Mesothelial cell of epicardium (in vitro differentiated cells): ENCODE measurements around the gene PRSS16. TPM values are rescaled to one million over a fixed set of nuclear protein-coding genes. Genes with fewer than 3 reads are reported as not detected.
"Not testable (repeated sequence)": the region's sequence is repeated elsewhere in the genome, so short reads cannot be mapped to it uniquely, and the experiment has no call there.

Source experiments
- DNase-seq, 2 experiments: peaks; one replicate each; pipeline ENCODE4 v3.0.0; 2021; ENCODE audit warnings: low spot score in 2 of 2; ENCODE audit not compliant: unreplicated experiment in 2 of 2
- H3K27ac Mint-ChIP-seq: 2 replicates; pipeline ENCODE4 v1.8.0; 2021; ENCODE audit warnings: mixed read lengths
- H3K27me3 Mint-ChIP-seq: 2 replicates; pipeline ENCODE4 v1.8.0; 2021; ENCODE audit warnings: low read depth, mixed read lengths
- H3K36me3 Mint-ChIP-seq: 2 replicates; pipeline ENCODE4 v1.8.0; 2021; ENCODE audit warnings: mixed read lengths
- H3K4me1 Mint-ChIP-seq: 2 replicates; pipeline ENCODE4 v1.8.0; 2021; ENCODE audit warnings: mixed read lengths
- H3K4me3 Mint-ChIP-seq: 2 replicates; pipeline ENCODE4 v1.8.0; 2021; ENCODE audit warnings: mild to moderate bottlenecking, moderate library complexity, mixed read lengths
- H3K9me3 Mint-ChIP-seq: 2 replicates; pipeline ENCODE4 v1.8.0; 2021; ENCODE audit warnings: mixed read lengths
- CTCF ChIP-seq: fragments of 200-600 bp; sonication (generic); IDR thresholded peaks from one replicate; pipeline ENCODE4 v1.5.0; 2021; ENCODE audit warnings: antibody characterized with exemption; ENCODE audit not compliant: unreplicated experiment
- total RNA-seq: library from RNA; stranded (reverse); gene quantifications from 3 replicates; pipeline ENCODE4 v1.2.1, GENCODE V29; 2021

Gene PRSS16
- total RNA-seq, 1 donor from 2014 or later: 19.1 TPM

GRCh38 chr6:27260369-27260768, 12.9 kb downstream of the PRSS16 start:
- no peaks in the 10 kb centered on the region for H3K36me3 Mint-ChIP-seq
- H3K27ac Mint-ChIP-seq: peak overlapping the region; percentile 43
- H3K4me3 Mint-ChIP-seq: peak overlapping the region; percentile 62
- peaks cover 10% of the 10 kb centered on the region for H3K4me1 Mint-ChIP-seq
- no peaks in the 10 kb centered on the region for H3K9me3 Mint-ChIP-seq
- no peak for DNase-seq
- H3K27me3 Mint-ChIP-seq: peaks cover 12% of the 10 kb centered on the region
- TF ChIP-seq CTCF: no peak

- no peak overlapping the region for H3K27ac Mint-ChIP-seq
- TF ChIP-seq CTCF: no peak
Measured at GRCh38 chr6:27260836-27261375, 13.4 kb downstream of the PRSS16 start.

GRCh38 chr6:27263886-27264285, 16.4 kb downstream of the PRSS16 start:
- Mint-ChIP-seq H3K27me3 (peaks cover 20% of the 10 kb centered on the region), H3K27ac (no peak overlapping the region), H3K4me1 (peaks cover 10% of the 10 kb centered on the region), H3K36me3 (no peaks in the 10 kb centered on the region), H3K9me3 (no peaks in the 10 kb centered on the region), H3K4me3 (no peak overlapping the region)
- TF ChIP-seq CTCF: no peak
- DNase-seq: no peak

More at GRCh38 chr6:27260836-27261375, 13.4 kb downstream of the PRSS16 start:
- no peak for DNase-seq
- Mint-ChIP-seq H3K4me3 (peak overlapping the region; percentile 62), H3K36me3 (no peaks in the 10 kb centered on the region), H3K9me3 (no peaks in the 10 kb centered on the region), H3K4me1 (peaks cover 10% of the 10 kb centered on the region), H3K27me3 (peaks cover 9% of the 10 kb centered on the region)

- not testable (repeated sequence) for H3K4me3 Mint-ChIP-seq, H3K36me3 Mint-ChIP-seq, DNase-seq, H3K4me1 Mint-ChIP-seq, H3K9me3 Mint-ChIP-seq, H3K27ac Mint-ChIP-seq
- H3K27me3 Mint-ChIP-seq: peaks cover 17% of the 10 kb centered on the region
Measured at GRCh38 chr6:27267003-27267402, 19.5 kb downstream of the PRSS16 start.

GRCh38 chr6:27267857-27268434, 20.4 kb downstream of the PRSS16 start:
- no peak overlapping the region for H3K27ac Mint-ChIP-seq
- H3K27me3 Mint-ChIP-seq: peaks cover 24% of the 10 kb centered on the region
- TF ChIP-seq CTCF: no peak
- no peaks in the 10 kb centered on the region for H3K9me3 Mint-ChIP-seq
- DNase-seq: no peak
- H3K4me3 Mint-ChIP-seq: peak overlapping the region; percentile 46
- no peaks in the 10 kb centered on the region for H3K36me3 Mint-ChIP-seq
- H3K4me1 Mint-ChIP-seq: no peaks in the 10 kb centered on the region

GRCh38 chr6:27268803-27269202, 21.3 kb downstream of the PRSS16 start:
- no peak for DNase-seq
- H3K27me3 Mint-ChIP-seq: peaks cover 32% of the 10 kb centered on the region
- H3K4me1 Mint-ChIP-seq: no peaks in the 10 kb centered on the region
- no peak overlapping the region for H3K27ac Mint-ChIP-seq
- no peaks in the 10 kb centered on the region for H3K9me3 Mint-ChIP-seq
- no peak overlapping the region for H3K4me3 Mint-ChIP-seq
- no peaks in the 10 kb centered on the region for H3K36me3 Mint-ChIP-seq
- no peak for TF ChIP-seq CTCF
